Ovary (tissue), 3 donors: ENCODE results near the gene GINM1.

Experiments used
- EP300 ChIP-seq: sonication (generic); formaldehyde crosslinking; IDR thresholded peaks from one replicate; pipeline ENCODE4 v1.6.1; 2017; ENCODE audit warnings: antibody characterized with exemption
- POLR2A ChIP-seq: fragments of 450-650 bp; IDR thresholded peaks from one replicate; pipeline ENCODE4 v1.6.1; 2017; ENCODE audit warnings: antibody characterized with exemption, mild to moderate bottlenecking, moderate library complexity
- TF ChIP-seq, protein P1 (sequence below), 3 donors: fragments of 450-650 bp in 2 of 3; fragments of 200-600 bp in 1 of 3; IDR thresholded peaks; one replicate each; pipeline versions ENCODE4 v1.5.1 to v1.8.0; 2016 to 2022; ENCODE audit warnings: antibody characterized with exemption in 3 of 3, mild to moderate bottlenecking in 1 of 3
- donor health status: DM: no; HTN: no; CAD: no.

DNA sequence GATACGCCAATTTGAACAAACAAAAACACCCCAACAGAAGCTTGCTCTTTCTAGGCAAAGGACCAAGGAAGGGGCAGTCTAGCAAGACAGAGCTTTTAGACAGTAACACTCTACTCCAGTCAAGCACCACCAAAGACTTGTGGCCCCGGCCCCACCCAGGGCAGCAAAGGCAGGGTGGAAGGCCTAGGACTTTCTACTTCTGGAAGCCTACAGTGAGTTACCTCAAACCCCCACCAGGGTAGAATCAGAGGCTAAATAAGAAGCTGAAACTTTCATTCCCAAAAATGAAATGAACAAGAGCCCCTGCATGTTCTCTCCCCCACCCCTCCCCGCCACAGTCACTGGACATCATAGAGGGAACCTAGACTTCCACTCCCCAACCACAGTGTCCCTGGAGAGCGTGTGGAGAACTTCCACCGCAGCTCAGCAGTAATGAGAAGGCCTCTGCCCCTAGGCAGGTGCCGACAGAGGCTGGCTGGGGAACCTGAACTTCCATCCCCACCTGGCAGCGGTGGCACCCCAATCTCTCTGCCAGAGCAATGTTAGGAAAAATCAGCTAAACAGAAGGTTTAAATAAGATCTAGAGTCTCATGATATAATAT, 42.3 kb downstream of the GINM1 start:
- TF ChIP-seq, protein P1, sequence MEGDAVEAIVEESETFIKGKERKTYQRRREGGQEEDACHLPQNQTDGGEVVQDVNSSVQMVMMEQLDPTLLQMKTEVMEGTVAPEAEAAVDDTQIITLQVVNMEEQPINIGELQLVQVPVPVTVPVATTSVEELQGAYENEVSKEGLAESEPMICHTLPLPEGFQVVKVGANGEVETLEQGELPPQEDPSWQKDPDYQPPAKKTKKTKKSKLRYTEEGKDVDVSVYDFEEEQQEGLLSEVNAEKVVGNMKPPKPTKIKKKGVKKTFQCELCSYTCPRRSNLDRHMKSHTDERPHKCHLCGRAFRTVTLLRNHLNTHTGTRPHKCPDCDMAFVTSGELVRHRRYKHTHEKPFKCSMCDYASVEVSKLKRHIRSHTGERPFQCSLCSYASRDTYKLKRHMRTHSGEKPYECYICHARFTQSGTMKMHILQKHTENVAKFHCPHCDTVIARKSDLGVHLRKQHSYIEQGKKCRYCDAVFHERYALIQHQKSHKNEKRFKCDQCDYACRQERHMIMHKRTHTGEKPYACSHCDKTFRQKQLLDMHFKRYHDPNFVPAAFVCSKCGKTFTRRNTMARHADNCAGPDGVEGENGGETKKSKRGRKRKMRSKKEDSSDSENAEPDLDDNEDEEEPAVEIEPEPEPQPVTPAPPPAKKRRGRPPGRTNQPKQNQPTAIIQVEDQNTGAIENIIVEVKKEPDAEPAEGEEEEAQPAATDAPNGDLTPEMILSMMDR (IDR thresholded peaks at IDR 0.05), result no peak
- no peak for TF ChIP-seq POLR2A
- no peak for TF ChIP-seq EP300
